Neural crest cell (in vitro differentiated cells): ENCODE data around the gene NR3C2. TPM values are rescaled to one million over a fixed set of nuclear protein-coding genes. Genes with fewer than 3 reads are reported as not detected.

ENCODE experiments used
- DNase-seq: peaks from one replicate; pipeline ENCODE4 v3.0.0; 2021; ENCODE audit warnings: low read depth, mixed read lengths, low spot score
- H3K27ac Mint-ChIP-seq: one replicate; pipeline ENCODE4 v1.8.0; 2021; ENCODE audit warnings: mild to moderate bottlenecking, mixed read lengths; ENCODE audit not compliant: unreplicated experiment
- H3K27me3 Mint-ChIP-seq: 2 replicates; pipeline ENCODE4 v1.8.0; 2021; ENCODE audit warnings: low read depth, mild to moderate bottlenecking, mixed read lengths
- H3K36me3 Mint-ChIP-seq: 2 replicates; pipeline ENCODE4 v1.8.0; 2021; ENCODE audit warnings: low read depth, mild to moderate bottlenecking, mixed read lengths
- H3K4me1 Mint-ChIP-seq: 2 replicates; pipeline ENCODE4 v1.8.0; 2021; ENCODE audit warnings: mixed read lengths
- H3K4me3 Mint-ChIP-seq: one replicate; pipeline ENCODE4 v1.8.0; 2021; ENCODE audit warnings: mild to moderate bottlenecking, mixed read lengths
- H3K9me3 Mint-ChIP-seq: 2 replicates; pipeline ENCODE4 v1.8.0; 2021; ENCODE audit warnings: mixed read lengths
- CTCF ChIP-seq: fragments of 200-600 bp; sonication (generic); conservative IDR thresholded peaks from 2 replicates; pipeline ENCODE4 v1.5.0; 2021; ENCODE audit warnings: antibody characterized with exemption, mild to moderate bottlenecking
- total RNA-seq: library from RNA; stranded (reverse); gene quantifications from 2 replicates; pipeline ENCODE4 v1.2.1, GENCODE V29; 2021

The NR3C2 gene
- total RNA-seq, 1 donor from 2014 or later: 0.21 TPM

- H3K4me1 Mint-ChIP-seq: no peaks in the 10 kb centered on the region
- H3K9me3 Mint-ChIP-seq: no peaks in the 10 kb centered on the region
- no peak for TF ChIP-seq CTCF
- DNase-seq: no peak
- no peaks in the 10 kb centered on the region for H3K36me3 Mint-ChIP-seq
- no peak overlapping the region for H3K4me3 Mint-ChIP-seq
- no peaks in the 10 kb centered on the region for H3K27me3 Mint-ChIP-seq
- no peak overlapping the region for H3K27ac Mint-ChIP-seq
These were observed 348.1 kb downstream of the NR3C2 start for GRCh38 chr4:148094149-148094548.

GRCh38 chr4:148093065-148093464 lies 349.1 kb downstream of the NR3C2 start:
- TF ChIP-seq CTCF: no peak
- Mint-ChIP-seq H3K4me3 (no peak overlapping the region), H3K27ac (no peak overlapping the region), H3K4me1 (no peaks in the 10 kb centered on the region), H3K9me3 (no peaks in the 10 kb centered on the region), H3K36me3 (no peaks in the 10 kb centered on the region), H3K27me3 (no peaks in the 10 kb centered on the region)
- no peak for DNase-seq

- no peak for TF ChIP-seq CTCF
- Mint-ChIP-seq H3K27me3 (no peaks in the 10 kb centered on the region), H3K27ac (no peak overlapping the region), H3K36me3 (no peaks in the 10 kb centered on the region), H3K9me3 (no peaks in the 10 kb centered on the region), H3K4me3 (no peak overlapping the region), H3K4me1 (no peaks in the 10 kb centered on the region)
- no peak for DNase-seq
These were observed 349.7 kb downstream of the NR3C2 start for GRCh38 chr4:148092316-148093014.

GRCh38 chr4:148091896-148092295 lies 350.3 kb downstream of the NR3C2 start:
- Mint-ChIP-seq H3K9me3 (peaks cover 3% of the 10 kb centered on the region), H3K36me3 (no peaks in the 10 kb centered on the region), H3K4me1 (no peaks in the 10 kb centered on the region), H3K4me3 (no peak overlapping the region), H3K27me3 (no peaks in the 10 kb centered on the region), H3K27ac (no peak overlapping the region)
- no peak for DNase-seq
- TF ChIP-seq CTCF: no peak

GRCh38 chr4:148090503-148091476 lies 351.4 kb downstream of the NR3C2 start:
- no peak for TF ChIP-seq CTCF
- Mint-ChIP-seq H3K36me3 (no peaks in the 10 kb centered on the region), H3K4me1 (no peaks in the 10 kb centered on the region), H3K27me3 (no peaks in the 10 kb centered on the region), H3K27ac (no peak overlapping the region), H3K4me3 (no peak overlapping the region), H3K9me3 (peaks cover 3% of the 10 kb centered on the region)
- DNase-seq: no peak
